GM12873 (cell line): ENCODE measurements around the gene NXT1.

Experiments
- CTCF ChIP-seq: IDR thresholded peaks from 2 replicates; pipeline ENCODE4 v1.5.1; 2012; ENCODE audit warnings: low read depth, mild to moderate bottlenecking, moderate library complexity, low read length, control low read depth; ENCODE audit not compliant: insufficient read depth; ENCODE audit errors: missing control alignments

NXT1 gene

GRCh38 chr20:23362392-23363256, 12.0 kb downstream of the NXT1 start:
- no peak for TF ChIP-seq CTCF

- TF ChIP-seq CTCF: no peak
Observed at GRCh38 chr20:23363257-23363649, 12.7 kb downstream of the NXT1 start.

GRCh38 chr20:23365390-23366165, 15.0 kb downstream of the NXT1 start:
- no peak for TF ChIP-seq CTCF

GRCh38 chr20:23366384-23366783, 15.8 kb downstream of the NXT1 start:
- TF ChIP-seq CTCF: no peak

- TF ChIP-seq CTCF: no peak
Observed at GRCh38 chr20:23367770-23368169, 17.2 kb downstream of the NXT1 start.

GRCh38 chr20:23368316-23369071, 17.9 kb downstream of the NXT1 start:
- no peak for TF ChIP-seq CTCF
